Naive thymus-derived CD8-positive, alpha-beta T cell (primary cell): ENCODE results near the gene UBR3. TPM values are rescaled to one million over a fixed set of nuclear protein-coding genes. Genes with fewer than 3 reads are reported as not detected.
"Not testable (repeated sequence)": the region's sequence is repeated elsewhere in the genome, so short reads cannot be mapped to it uniquely, and the experiment has no call there.

ENCODE experiments used
- ATAC-seq, 2 donors: fragments of 150-1000 bp; cut with Tn5 transposase in 1 of 2; sonication (Bioruptor Pico), chemical (Tn5 transposase) in 1 of 2; 1 replicate in 1 of 2; 2 replicates in 1 of 2; pipeline ENCODE4 v1.10.0; 2021; ENCODE audit warnings: mild to moderate bottlenecking in 2 of 2, moderate library complexity in 2 of 2
- POLR2A ChIA-PET: fragments of 350-600 bp; sonication (Branson Sonifier 250); formaldehyde crosslinking; loops from one replicate; lab custom pipeline; 2021; ENCODE audit warnings: antibody characterized with exemption; lab: Charles Lee
- DNase-seq, 10 donors: peaks; one replicate each; pipeline versions ENCODE4 v3.0.0 to v3.0.0-alpha.2; 2020 to 2022
- H3K27ac Mint-ChIP-seq, 10 donors: one replicate each; pipeline ENCODE4 v1.8.0; 2020 to 2022; ENCODE audit warnings: mild to moderate bottlenecking in 10 of 10, mixed read lengths in 10 of 10, moderate library complexity in 4 of 10, inconsistent platforms in 1 of 10
- H3K27me3 Mint-ChIP-seq, 5 donors: one replicate each; pipeline ENCODE4 v1.8.0; 2021 to 2022; ENCODE audit warnings: mixed read lengths in 5 of 5
- H3K36me3 Mint-ChIP-seq, 3 donors: one replicate each; pipeline ENCODE4 v1.8.0; 2020 to 2022; ENCODE audit warnings: mixed read lengths in 3 of 3, mild to moderate bottlenecking in 2 of 3, inconsistent platforms in 1 of 3
- H3K4me1 Mint-ChIP-seq, 4 donors: one replicate each; pipeline ENCODE4 v1.8.0; 2021 to 2022; ENCODE audit warnings: mixed read lengths in 4 of 4
- H3K4me3 Mint-ChIP-seq, 10 donors: one replicate each; pipeline ENCODE4 v1.8.0; 2020 to 2022; ENCODE audit warnings: mild to moderate bottlenecking in 10 of 10, mixed read lengths in 10 of 10, moderate library complexity in 6 of 10, inconsistent platforms in 1 of 10
- H3K9me3 Mint-ChIP-seq, 9 donors: one replicate each; pipeline ENCODE4 v1.8.0; 2020 to 2022; ENCODE audit warnings: mixed read lengths in 9 of 9, mild to moderate bottlenecking in 3 of 9, inconsistent platforms in 1 of 9, moderate library complexity in 1 of 9
- polyA plus RNA-seq, 3 donors: library from polyadenylated mRNA; unstranded; fragments of 300-500 nt; fragmentation: Illumina TruSeq; gene quantifications; one replicate each; pipeline ENCODE4 v1.2.3, GENCODE V29; 2021
- total RNA-seq, 8 experiments: library from RNA in 2 of 8; stranded (reverse) in 2 of 8; gene quantifications; one replicate each; pipeline ENCODE4 v1.2.3 and lab custom pipeline; 2021 to 2026

UBR3 gene
- total and polyA plus RNA-seq, 5 experiments from 2014 or later: 6.8 to 43.5 (median 11.6) TPM

DNA sequence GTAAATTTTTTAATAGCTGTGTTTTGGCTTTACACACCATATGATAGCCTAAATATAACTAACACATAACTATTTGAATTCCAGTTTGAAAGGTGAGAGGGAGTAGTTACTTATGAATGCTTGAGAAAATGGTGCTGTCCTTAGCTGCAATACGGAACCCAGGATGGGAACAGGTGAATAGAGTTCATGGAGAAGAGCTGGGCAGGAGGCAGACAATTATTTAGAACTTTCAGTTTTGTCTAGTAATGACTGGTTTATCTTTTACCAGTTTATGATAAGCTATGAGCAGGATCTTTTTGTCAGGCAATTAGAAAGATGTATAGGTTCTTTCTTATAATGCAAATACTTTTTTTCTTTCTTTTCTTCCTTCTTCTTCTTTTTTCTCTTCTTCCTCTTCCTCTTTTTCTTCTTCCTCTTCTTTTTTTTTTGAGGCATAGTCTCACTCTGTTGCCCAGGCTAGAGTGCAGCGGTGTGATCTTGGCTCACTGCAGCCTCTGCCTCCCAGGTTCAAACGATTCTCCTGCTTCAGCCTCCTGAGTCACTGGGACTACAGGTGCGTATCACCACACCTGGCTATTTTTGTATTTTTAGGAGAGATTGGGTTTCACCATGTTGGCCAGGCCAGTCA is 25.9 kb downstream of the UBR3 start:
- ATAC-seq (no peak), DNase-seq (no peak)
- H3K9me3 Mint-ChIP-seq: peaks cover 0 to 4% (median 0%) of the 10 kb centered on the region in 9 donors
- H3K36me3 Mint-ChIP-seq: peaks cover 0 to 26% (median 19%) of the 10 kb centered on the region in 3 donors
- POLR2A ChIA-PET: no interaction called here
- peaks cover 13 to 39% (median 35%) of the 10 kb centered on the region in 4 donors for H3K4me1 Mint-ChIP-seq
- peak overlapping the region in 5 of 10 donors; percentile 0 to 63 (median 23) for H3K27ac Mint-ChIP-seq
- no peaks in the 10 kb centered on the region for H3K27me3 Mint-ChIP-seq
- peak overlapping the region in 1 of 10 donors; percentile 4 for H3K4me3 Mint-ChIP-seq

DNA sequence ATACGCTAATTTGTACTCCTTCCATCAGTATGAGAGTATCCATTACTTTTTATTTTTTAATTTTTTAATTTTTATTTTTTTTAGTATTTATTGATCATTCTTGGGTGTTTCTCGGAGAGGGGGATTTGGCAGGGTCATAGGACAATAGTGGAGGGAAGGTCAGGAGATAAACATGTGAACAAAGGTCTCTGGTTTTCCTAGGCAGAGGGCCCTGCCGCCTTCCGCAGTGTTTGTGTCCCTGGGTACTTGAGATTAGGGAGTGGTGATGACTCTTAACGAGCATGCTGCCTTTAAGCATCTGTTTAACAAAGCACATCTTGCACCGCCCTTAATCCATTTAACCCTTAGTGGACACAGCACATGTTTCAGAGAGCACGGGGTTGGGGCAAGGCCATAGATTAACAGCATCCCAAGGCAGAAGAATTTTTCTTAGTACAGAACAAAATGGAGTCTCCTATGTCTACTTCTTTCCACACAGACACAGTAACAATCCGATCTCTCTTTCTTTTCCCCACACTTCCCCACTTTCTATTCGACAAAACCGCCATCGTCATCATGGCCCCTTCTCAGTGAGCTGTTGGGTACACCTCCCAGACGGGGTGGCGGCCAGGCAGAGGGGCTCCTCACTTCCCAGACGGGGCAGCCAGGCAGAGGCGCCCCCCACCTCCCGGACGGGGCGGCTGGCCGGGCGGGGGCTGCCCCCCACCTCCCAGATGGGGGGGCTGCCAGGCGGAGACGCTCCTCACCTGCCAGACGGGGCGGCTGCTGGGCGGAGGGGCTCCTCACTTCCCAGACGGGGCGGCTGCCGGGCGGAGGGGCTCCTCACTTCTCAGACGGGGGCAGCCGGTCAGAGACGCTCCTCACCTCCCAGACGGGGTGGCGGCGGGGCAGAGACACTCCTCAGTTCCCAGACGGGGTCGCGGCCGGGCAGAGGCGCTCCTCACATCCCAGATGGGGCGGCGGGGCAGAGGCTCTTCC is 28.3 kb downstream of the UBR3 start:
- ATAC-seq, DNase-seq, H3K27me3 Mint-ChIP-seq, H3K9me3 Mint-ChIP-seq, POLR2A ChIA-PET, H3K4me3 Mint-ChIP-seq: not testable (repeated sequence)
- H3K27ac Mint-ChIP-seq: peak overlapping the region in 2 of 10 donors; percentile 33 to 47
- H3K4me1 Mint-ChIP-seq: peaks cover 11 to 31% (median 29%) of the 10 kb centered on the region in 4 donors
- H3K36me3 Mint-ChIP-seq: peaks cover 0 to 24% (median 21%) of the 10 kb centered on the region in 3 donors

DNA sequence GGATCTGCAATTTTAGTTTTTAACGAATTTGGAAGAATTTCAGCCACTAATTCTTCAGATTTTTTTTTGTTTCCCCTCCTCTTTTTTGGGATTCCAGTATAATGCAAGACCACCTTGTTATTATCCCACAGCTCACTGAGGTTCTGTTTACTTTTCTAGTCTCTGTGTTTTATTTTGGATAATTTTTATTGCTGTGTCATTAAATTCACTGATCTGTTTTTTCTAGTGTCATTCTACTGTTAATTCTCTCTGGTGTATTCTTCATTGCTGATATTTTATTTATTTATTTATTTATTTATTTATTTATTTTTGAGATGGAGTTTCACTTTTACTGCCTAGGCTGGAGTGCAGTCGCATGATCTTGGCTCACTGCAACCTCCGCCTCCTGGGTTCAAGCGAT is 32.2 kb downstream of the UBR3 start:
- Mint-ChIP-seq H3K9me3 (peaks cover 0 to 4% (median 0%) of the 10 kb centered on the region in 9 donors), H3K27me3 (no peaks in the 10 kb centered on the region), H3K4me3 (no peak overlapping the region), H3K27ac (no peak overlapping the region), H3K36me3 (peaks cover 4 to 25% (median 16%) of the 10 kb centered on the region in 3 donors), H3K4me1 (peaks cover 16 to 38% (median 31%) of the 10 kb centered on the region in 4 donors)
- ATAC-seq: no peak
- POLR2A ChIA-PET: no interaction called here
- DNase-seq: no peak

DNA sequence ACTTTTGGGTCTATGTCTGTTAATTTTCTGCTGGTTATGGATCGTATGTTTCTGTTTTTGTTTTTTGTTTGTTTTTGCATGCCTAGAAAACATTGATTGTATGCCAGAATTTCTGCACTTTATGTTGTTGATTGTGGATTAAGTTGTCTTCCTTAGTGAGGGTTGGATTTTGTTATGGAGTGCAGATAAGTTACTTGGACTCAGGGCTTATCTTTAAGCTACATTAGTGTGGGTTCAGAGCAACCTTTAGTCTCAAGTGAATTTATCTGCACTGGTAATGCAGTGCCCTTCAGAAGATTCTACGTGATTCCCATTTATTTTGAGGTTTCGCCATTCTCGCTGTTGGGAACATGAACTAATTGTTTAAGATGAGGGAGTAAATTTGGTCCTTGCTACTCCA is 32.9 kb downstream of the UBR3 start:
- ATAC-seq (no peak), DNase-seq (no peak)
- POLR2A ChIA-PET: no interaction called here
- H3K4me1 Mint-ChIP-seq: peaks cover 16 to 39% (median 31%) of the 10 kb centered on the region in 4 donors
- peak overlapping the region in 1 of 10 donors; percentile 4 for H3K27ac Mint-ChIP-seq
- no peaks in the 10 kb centered on the region for H3K27me3 Mint-ChIP-seq
- peaks cover 4 to 25% (median 14%) of the 10 kb centered on the region in 3 donors for H3K36me3 Mint-ChIP-seq
- H3K4me3 Mint-ChIP-seq: no peak overlapping the region
- peaks cover 0 to 4% (median 0%) of the 10 kb centered on the region in 9 donors for H3K9me3 Mint-ChIP-seq

DNA sequence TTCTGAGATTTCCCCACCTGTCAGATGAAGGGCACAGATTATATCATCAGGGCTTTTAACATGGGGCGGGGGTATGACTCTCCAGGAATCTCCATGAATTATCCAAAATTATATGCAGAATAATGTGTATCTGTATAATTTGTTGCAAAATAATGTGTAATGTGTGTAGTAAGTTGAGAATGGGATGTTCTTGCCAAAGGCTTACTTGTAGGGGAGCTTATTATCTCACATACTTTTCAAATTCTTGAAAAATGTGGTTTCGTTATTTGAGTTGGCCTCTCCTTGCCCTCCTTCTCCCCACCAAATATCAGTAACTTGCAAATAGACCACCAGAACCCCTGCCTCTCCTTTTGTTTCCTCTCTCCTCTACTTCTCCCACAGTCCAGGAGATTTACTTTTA is 35.6 kb downstream of the UBR3 start:
- peaks cover 4 to 26% (median 17%) of the 10 kb centered on the region in 3 donors for H3K36me3 Mint-ChIP-seq
- no peaks in the 10 kb centered on the region for H3K27me3 Mint-ChIP-seq
- ATAC-seq (no peak), DNase-seq (no peak)
- H3K9me3 Mint-ChIP-seq: no peaks in the 10 kb centered on the region
- H3K4me1 Mint-ChIP-seq: peaks cover 22 to 54% (median 44%) of the 10 kb centered on the region in 4 donors
- H3K27ac Mint-ChIP-seq: no peak overlapping the region
- H3K4me3 Mint-ChIP-seq: no peak overlapping the region
- POLR2A ChIA-PET: no interaction called here

DNA sequence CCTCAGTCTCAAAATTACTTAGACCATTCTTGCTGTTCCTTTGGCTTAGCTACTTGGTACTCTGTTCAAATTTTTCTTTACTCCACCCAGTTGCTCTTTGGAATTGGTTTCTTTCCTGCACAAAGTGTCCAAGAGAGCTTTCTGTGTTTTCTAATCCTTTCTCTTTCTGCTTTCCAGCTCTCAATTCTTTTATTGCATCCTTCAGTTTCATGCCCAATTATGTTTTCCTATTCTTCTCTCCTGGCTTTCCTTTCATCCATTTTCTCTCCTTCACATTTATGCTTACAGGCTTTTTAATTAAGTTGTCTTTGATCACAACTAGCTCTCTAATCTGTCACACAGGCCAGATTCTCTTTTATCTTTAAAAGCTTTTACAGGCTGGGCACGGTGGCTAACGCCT is 38.2 kb downstream of the UBR3 start:
- H3K4me3 Mint-ChIP-seq: peak overlapping the region in 2 of 10 donors; percentile 7 to 9
- ATAC-seq: no peak
- H3K27ac Mint-ChIP-seq: peak overlapping the region in 1 of 10 donors; percentile 20
- no peaks in the 10 kb centered on the region for H3K9me3 Mint-ChIP-seq
- H3K27me3 Mint-ChIP-seq: no peaks in the 10 kb centered on the region
- POLR2A ChIA-PET: interaction anchor here (0.9 kb wide), 1 partner anchor 8 kb away, joined by 3 read pairs; no protein-coding TSS in a partner anchor
- peaks cover 20 to 57% (median 49%) of the 10 kb centered on the region in 4 donors for H3K4me1 Mint-ChIP-seq
- peaks cover 4 to 11% (median 11%) of the 10 kb centered on the region in 3 donors for H3K36me3 Mint-ChIP-seq
- DNase-seq: no peak

DNA sequence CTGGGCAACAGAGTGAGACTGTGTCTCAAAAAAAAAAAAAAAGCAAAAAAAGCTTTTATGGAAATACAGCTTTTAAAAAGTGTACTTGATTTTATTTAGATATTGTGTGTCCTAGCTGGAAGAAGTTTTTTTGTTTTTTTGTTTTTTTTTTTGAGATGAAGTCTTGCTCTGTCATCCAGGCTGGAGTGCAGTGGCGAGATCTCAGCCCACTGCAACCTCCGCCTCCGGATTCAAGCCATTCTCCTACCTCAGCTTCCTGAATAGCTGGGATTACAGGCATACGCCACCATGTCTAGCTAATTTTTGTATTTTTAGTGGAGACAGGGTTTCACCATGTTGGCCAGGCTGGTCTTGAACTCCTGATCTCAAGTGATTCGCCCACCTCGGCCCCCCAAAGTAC is 39.0 kb downstream of the UBR3 start:
- peaks cover 23 to 54% (median 50%) of the 10 kb centered on the region in 4 donors for H3K4me1 Mint-ChIP-seq
- not testable (repeated sequence) for H3K4me3 Mint-ChIP-seq, H3K9me3 Mint-ChIP-seq, H3K27me3 Mint-ChIP-seq, H3K27ac Mint-ChIP-seq, ATAC-seq, H3K36me3 Mint-ChIP-seq, DNase-seq
- POLR2A ChIA-PET: interaction anchor here (0.9 kb wide), 1 partner anchor 8 kb away, joined by 3 read pairs; no protein-coding TSS in a partner anchor

DNA sequence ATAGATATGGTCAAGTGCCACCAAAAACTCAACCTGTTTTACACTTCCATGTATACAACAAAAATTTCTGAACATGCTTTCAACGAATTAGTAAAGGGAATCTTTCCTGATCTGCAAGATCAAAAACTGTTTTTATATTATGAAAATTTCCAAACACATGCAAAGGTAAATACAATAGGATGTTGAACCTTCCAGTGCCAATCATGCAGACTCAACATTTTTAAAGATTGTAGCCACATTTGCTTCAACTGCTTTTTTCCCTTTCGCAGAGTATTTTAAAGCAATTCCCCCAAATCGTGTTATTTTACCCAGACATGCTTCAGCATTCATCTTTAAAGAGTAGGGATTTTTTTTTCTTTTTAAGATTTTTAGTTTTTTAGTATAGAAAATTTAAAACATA is 40.3 kb downstream of the UBR3 start:
- Mint-ChIP-seq H3K9me3 (no peaks in the 10 kb centered on the region), H3K27me3 (no peaks in the 10 kb centered on the region), H3K4me1 (peaks cover 18 to 44% (median 43%) of the 10 kb centered on the region in 4 donors), H3K27ac (no peak overlapping the region), H3K36me3 (peaks cover 0 to 3% (median 3%) of the 10 kb centered on the region in 3 donors), H3K4me3 (no peak overlapping the region)
- POLR2A ChIA-PET: no interaction called here
- no peak for ATAC-seq
- DNase-seq: no peak

DNA sequence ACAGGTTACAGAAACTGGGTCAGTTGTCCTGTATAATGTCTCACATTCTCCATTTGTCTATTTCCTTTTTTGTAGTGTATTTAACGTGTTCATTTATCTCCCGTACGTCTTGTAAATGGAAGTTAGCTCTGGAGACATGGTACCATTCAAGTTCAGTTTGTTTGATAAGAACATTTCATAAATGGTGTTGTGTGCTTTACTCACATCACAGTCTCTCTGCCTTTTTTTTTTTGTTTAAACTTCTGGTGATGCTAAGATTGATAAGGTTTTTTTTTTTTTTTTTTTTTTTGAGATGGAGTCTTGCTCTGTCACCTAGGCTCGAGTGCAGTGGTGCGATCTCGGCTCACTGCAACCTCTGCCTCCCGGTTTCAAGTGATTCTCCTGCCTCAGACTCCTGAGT is 41.7 kb downstream of the UBR3 start:
- H3K36me3 Mint-ChIP-seq: peaks cover 0 to 3% (median 3%) of the 10 kb centered on the region in 3 donors
- no peak overlapping the region for H3K4me3 Mint-ChIP-seq
- POLR2A ChIA-PET: interaction anchor here (0.7 kb wide), 1 partner anchor 19 kb away, joined by 3 read pairs; no protein-coding TSS in a partner anchor
- peak overlapping the region in 2 of 10 donors; percentile 3 to 6 for H3K27ac Mint-ChIP-seq
- no peak for ATAC-seq
- H3K4me1 Mint-ChIP-seq: peaks cover 12 to 33% (median 31%) of the 10 kb centered on the region in 4 donors
- H3K27me3 Mint-ChIP-seq: no peaks in the 10 kb centered on the region
- no peaks in the 10 kb centered on the region for H3K9me3 Mint-ChIP-seq
- DNase-seq: no peak

DNA sequence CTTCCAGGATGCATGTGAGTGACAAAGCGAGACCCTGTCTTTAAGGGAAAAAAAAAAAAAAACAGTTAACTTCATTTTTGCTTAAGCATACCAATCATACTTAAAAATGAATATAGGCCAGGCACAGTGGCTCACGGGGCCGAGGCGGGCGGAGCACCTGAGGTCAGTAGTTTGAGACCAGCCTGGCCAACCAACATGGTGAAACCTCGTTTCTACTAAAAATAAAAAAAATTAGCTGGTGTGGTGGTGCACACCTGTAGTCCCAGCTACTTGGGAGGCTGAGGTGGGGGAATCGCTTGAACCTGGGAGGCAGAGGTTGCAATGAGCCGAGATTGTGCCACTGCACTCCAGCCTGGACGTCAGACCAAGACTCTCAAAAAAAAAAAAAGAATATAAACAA is 44.1 kb downstream of the UBR3 start:
- H3K4me3 Mint-ChIP-seq, ATAC-seq, H3K9me3 Mint-ChIP-seq, H3K27me3 Mint-ChIP-seq, POLR2A ChIA-PET, DNase-seq: not testable (repeated sequence)
- Mint-ChIP-seq H3K4me1 (peaks cover 5 to 30% (median 19%) of the 10 kb centered on the region in 4 donors), H3K27ac (peak overlapping the region in 1 of 10 donors; percentile 79), H3K36me3 (peaks cover 0 to 18% (median 5%) of the 10 kb centered on the region in 3 donors)

DNA sequence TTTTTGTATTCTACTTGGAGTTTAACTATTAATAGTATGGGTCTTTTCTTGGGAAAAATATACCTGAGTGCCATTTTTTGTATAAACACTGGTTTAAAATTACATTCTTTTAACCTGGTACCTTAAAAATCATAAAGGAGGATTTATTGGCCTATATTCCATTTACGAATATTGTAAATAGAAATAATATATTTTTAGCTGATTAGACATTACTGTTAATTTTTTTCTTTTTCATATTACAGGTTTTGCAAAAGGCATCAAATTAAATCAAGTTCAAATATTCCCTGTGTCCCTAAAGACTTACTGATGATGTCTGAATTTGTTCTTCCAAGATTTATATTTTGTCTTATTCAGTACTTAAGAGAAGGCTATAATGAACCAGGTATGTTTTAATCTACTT is 44.7 kb downstream of the UBR3 start:
- H3K36me3 Mint-ChIP-seq: peaks cover 0 to 24% (median 10%) of the 10 kb centered on the region in 3 donors
- POLR2A ChIA-PET: no interaction called here
- no peak overlapping the region for H3K4me3 Mint-ChIP-seq
- no peak for ATAC-seq
- no peak overlapping the region for H3K27ac Mint-ChIP-seq
- no peak for DNase-seq
- H3K27me3 Mint-ChIP-seq: no peaks in the 10 kb centered on the region
- peaks cover 5 to 27% (median 17%) of the 10 kb centered on the region in 4 donors for H3K4me1 Mint-ChIP-seq
- no peaks in the 10 kb centered on the region for H3K9me3 Mint-ChIP-seq

DNA sequence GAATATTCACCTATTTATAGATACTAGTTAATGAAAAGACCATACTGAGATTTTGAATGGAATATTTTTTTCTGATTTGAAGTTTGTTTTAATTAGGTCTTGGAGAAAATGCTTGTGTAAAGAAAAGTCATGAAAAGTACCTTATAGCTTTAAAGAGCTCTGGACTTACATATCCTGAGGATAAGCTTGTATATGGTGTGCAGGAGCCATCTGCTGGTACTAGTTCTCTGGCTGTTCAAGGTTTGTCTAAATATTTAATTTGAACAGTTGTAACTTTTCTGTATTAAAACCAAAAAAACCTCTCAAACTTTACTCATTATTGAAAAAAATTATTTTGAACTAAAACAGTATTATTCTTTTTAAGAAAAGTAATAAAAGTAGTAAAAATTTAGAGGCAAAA is 50.1 kb downstream of the UBR3 start:
- H3K27me3 Mint-ChIP-seq: no peaks in the 10 kb centered on the region
- H3K4me1 Mint-ChIP-seq: peaks cover 0 to 4% (median under 1%) of the 10 kb centered on the region in 4 donors
- H3K36me3 Mint-ChIP-seq: peaks cover 0 to 46% (median 12%) of the 10 kb centered on the region in 3 donors
- H3K4me3 Mint-ChIP-seq: no peak overlapping the region
- ATAC-seq (no peak), DNase-seq (peak in 3 of 10 donors; percentile 2 to 4 (median 4))
- H3K27ac Mint-ChIP-seq: peak overlapping the region in 1 of 10 donors; percentile 11
- POLR2A ChIA-PET: interaction anchor here (1.6 kb wide), 1 partner anchor 53 kb away, joined by 5 read pairs; the partner anchor contains the start of gene METTL5
- no peaks in the 10 kb centered on the region for H3K9me3 Mint-ChIP-seq
